Right lobe of liver (tissue), 6 donors: ENCODE data around the gene PTPRN2. TPM values are rescaled to one million over a fixed set of nuclear protein-coding genes. Genes with fewer than 3 reads are reported as not detected.
A peak's percentile ranks its signal among the peaks of the same experiment; 100 is the strongest.

Source experiments
- ATAC-seq, 4 donors: fragments of 200-7000 bp; cut with Tn5 transposase; one replicate each; pipeline ENCODE4 v1.9.1; 2020; ENCODE audit warnings: mild to moderate bottlenecking in 4 of 4, moderate library complexity in 4 of 4
- DNase-seq, 3 donors: peaks; one replicate each; pipeline ENCODE4 v3.0.0-alpha.2; 2020
- H3K27ac ChIP-seq, 3 donors: fragments of 200-600 bp; one replicate each; pipeline ENCODE4 v1.8.0; 2022
- H3K27me3 ChIP-seq, 2 donors: fragments of 200-600 bp; one replicate each; pipeline ENCODE4 v1.8.0; 2022
- H3K36me3 ChIP-seq, 4 donors: fragments of 200-600 bp; sonication (generic) in 1 of 4; one replicate each; pipeline versions ENCODE4 v1.5.1 to v1.8.0; 2017 to 2022; ENCODE audit warnings: control low read depth in 1 of 4
- H3K4me1 ChIP-seq, 4 donors: fragments of 200-600 bp; sonication (generic) in 1 of 4; one replicate each; pipeline versions ENCODE4 v1.5.1 to v1.8.0; 2017 to 2022; ENCODE audit warnings: control low read depth in 1 of 4
- H3K4me3 ChIP-seq, 3 donors: fragments of 200-600 bp; one replicate each; pipeline ENCODE4 v1.8.0; 2022
- H3K9me3 ChIP-seq, 4 donors: fragments of 200-600 bp; sonication (generic) in 1 of 4; one replicate each; pipeline versions ENCODE4 v1.5.1 to v1.8.0; 2017 to 2022; ENCODE audit warnings: control low read depth in 1 of 4
- POLR2A ChIP-seq: fragments of 450-650 bp; IDR thresholded peaks from one replicate; pipeline ENCODE4 v1.6.1; 2017; ENCODE audit warnings: antibody characterized with exemption, mild to moderate bottlenecking
- WGBS: methylation state at CpG from one replicate; pipeline ENCODE4 v1.1.6; 2018; ENCODE audit warnings: low coverage, low lambda C conversion rate; ENCODE audit not compliant: insufficient coverage; ENCODE audit errors: missing lambda C conversion rate; 5-methylcytosine and 5-hydroxymethylcytosine counted together
- intact Hi-C, 2 donors: fragments of 100-400 bp; cut with DNase I; formaldehyde crosslinking; loops; one replicate each; pipeline versions ENCODE4 v1.11.2 to v1.14.1; 2022
- total RNA-seq, 6 experiments: library from RNA; depleted of rRNA in 2 of 6; stranded (reverse); fragments of >200 nt in 2 of 6; fragmentation: NEBNext Ultra II Directional in 3 of 6; extraction: Animal tissue kit (Norgen Biotek cat#: 25700) in 3 of 6; gene quantifications; one replicate each; pipeline versions ENCODE4 v1.1.0 to v1.2.4, GENCODE V29; 2016 to 2023
- TF ChIP-seq, protein P1 (sequence below), 4 donors: fragments of 200-600 bp in 3 of 4; fragments of 450-650 bp in 1 of 4; IDR thresholded peaks; one replicate each; pipeline versions ENCODE4 v1.5.1 to v1.8.0; 2016 to 2022; ENCODE audit warnings: antibody characterized with exemption in 4 of 4, mild to moderate bottlenecking in 2 of 4
- donor health status: DM: no; HTN: yes; CAD: no.
- donor health status: DM: no; HTN: no; CAD: no.
- donor health status: DM: no; HTN: no; CAD: no.
- donor health status: DM: no; HTN: yes; CAD: no.
- donor health status: DM: no; HTN: yes; CAD: no.

Gene PTPRN2
- total RNA-seq, 6 experiments from 2014 or later = 0.15 to 0.87 (median 0.67) TPM

DNA sequence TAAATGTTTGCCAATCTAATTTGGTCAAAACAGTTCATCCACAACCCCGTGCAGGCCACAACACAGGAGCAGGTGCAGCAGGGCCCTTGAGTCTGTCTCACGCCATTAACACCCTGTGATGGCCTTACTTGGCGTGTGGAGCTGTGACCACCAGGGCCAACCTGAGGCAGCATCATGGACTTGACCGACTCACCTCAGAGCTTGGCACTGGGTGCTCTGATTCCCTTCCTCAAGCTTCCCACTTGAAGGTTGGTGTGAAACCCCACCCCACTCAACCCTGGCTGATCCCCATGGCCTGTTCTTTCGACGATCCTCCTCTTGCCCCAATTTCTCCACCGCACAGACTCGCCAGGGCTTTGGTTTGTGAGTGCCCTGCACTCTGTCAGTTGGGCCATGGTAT, 623.1 kb downstream of the PTPRN2 start:
- Histone ChIP-seq H3K27me3 (no peaks in the 10 kb centered on the region), H3K4me3 (no peak overlapping the region), H3K27ac (no peak overlapping the region), H3K9me3 (no peaks in the 10 kb centered on the region), H3K4me1 (no peaks in the 10 kb centered on the region), H3K36me3 (no peaks in the 10 kb centered on the region)
- ATAC-seq = no peak
- intact Hi-C loops = no loop called here
- 78% methylated on average over 5 of the region's 8 CpGs for WGBS
- no peak for DNase-seq
- TF ChIP-seq, protein P1, sequence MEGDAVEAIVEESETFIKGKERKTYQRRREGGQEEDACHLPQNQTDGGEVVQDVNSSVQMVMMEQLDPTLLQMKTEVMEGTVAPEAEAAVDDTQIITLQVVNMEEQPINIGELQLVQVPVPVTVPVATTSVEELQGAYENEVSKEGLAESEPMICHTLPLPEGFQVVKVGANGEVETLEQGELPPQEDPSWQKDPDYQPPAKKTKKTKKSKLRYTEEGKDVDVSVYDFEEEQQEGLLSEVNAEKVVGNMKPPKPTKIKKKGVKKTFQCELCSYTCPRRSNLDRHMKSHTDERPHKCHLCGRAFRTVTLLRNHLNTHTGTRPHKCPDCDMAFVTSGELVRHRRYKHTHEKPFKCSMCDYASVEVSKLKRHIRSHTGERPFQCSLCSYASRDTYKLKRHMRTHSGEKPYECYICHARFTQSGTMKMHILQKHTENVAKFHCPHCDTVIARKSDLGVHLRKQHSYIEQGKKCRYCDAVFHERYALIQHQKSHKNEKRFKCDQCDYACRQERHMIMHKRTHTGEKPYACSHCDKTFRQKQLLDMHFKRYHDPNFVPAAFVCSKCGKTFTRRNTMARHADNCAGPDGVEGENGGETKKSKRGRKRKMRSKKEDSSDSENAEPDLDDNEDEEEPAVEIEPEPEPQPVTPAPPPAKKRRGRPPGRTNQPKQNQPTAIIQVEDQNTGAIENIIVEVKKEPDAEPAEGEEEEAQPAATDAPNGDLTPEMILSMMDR (IDR thresholded peaks at IDR 0.05) = no peak
- no peak for TF ChIP-seq POLR2A

DNA sequence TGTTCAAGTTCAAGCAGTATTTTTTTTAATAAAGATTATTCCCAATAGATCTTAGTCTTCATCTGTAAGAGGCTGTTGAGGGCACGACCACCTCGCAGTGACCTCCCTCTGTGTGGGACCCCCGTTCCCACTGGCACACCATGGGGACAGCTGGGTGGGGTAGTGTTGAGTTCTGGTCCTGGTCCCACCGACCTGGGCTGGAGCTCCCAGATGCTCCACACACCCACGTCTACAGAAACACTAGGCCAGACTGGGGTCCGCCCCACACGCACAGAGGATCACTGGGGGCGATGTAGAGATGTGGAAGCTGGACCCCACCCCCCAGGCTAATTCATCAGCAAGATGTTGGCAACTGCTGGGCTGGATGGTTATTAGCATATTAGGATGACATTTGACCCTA, 623.6 kb downstream of the PTPRN2 start:
- ATAC-seq (no peak), DNase-seq (no peak)
- no peak overlapping the region for H3K27ac ChIP-seq
- H3K36me3 ChIP-seq = no peaks in the 10 kb centered on the region
- H3K4me1 ChIP-seq = no peaks in the 10 kb centered on the region
- 81% methylated on average over 6 of the region's 8 CpGs for WGBS
- no peak for TF ChIP-seq POLR2A
- TF ChIP-seq, protein P1 (IDR thresholded peaks at IDR 0.05) = no peak
- intact Hi-C loops = no loop called here
- H3K4me3 ChIP-seq = no peak overlapping the region
- H3K9me3 ChIP-seq = no peaks in the 10 kb centered on the region
- no peaks in the 10 kb centered on the region for H3K27me3 ChIP-seq

DNA sequence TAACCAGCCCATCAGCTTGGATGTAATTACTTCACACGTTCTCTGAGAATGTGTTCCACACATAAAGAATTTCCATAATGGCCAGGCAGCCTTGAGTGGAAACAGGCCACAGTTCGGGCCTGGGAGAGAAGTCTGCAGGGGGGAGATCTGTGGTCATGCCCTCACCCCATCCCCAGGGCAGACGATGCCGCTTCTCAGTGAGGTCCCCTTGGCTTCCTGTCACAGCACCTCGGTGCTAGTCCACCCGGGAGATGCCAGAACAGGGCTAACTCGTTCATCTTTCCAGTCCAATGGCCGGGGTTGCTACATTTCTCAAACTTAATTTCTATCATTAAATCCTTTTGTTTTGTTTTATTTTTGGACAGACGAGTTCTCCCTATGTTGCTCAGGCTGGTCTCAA, 624.1 kb downstream of the PTPRN2 start:
- 55% methylated on average over 7 of the region's 9 CpGs for WGBS
- Histone ChIP-seq H3K27ac (no peak overlapping the region), H3K27me3 (no peaks in the 10 kb centered on the region), H3K36me3 (no peaks in the 10 kb centered on the region), H3K9me3 (no peaks in the 10 kb centered on the region), H3K4me1 (no peaks in the 10 kb centered on the region), H3K4me3 (no peak overlapping the region)
- TF ChIP-seq, protein P1 (IDR thresholded peaks at IDR 0.05) = no peak
- TF ChIP-seq POLR2A = no peak
- DNase-seq (no peak), ATAC-seq (no peak)
- intact Hi-C loops = no loop called here

DNA sequence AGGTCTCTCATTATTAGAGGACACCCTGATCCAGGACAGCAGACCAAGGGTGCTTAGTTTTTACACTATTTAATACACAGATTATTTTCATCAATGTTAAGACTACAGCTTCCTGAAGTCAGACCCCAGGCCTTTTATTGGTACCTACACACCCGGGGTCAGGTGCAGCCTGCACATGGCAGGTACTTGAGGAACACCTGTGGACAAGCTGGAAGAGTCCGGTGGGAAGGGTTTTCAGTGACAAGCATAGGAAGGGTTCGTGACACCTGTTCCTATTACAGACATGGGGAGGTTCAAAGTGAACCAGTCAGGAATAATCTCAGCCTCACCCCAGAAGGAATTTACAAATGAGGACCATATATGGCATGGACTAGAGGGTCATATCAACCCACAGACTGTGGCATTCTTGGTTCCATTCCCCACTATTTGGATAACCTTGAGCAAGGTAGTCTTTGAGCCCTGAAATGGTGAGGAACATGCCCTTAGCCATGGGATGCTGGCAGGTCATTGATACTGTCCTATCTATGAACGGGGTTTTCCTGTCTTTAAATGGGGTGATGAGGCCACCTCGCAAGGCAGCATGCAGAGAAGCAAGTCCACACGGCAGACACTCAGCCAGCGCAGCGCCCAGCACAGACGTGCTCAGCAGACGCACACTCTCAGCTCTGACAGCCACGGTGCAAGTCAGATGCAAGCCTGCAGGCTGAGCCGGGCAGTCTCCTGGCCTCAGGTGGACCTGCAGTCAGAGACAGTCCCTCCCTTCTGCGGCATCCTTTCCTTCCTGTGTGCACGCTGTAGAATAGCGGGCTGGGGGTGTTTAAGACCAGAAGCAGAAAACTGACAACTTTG, 624.9 kb downstream of the PTPRN2 start:
- no peak overlapping the region for H3K27ac ChIP-seq
- no peak overlapping the region for H3K4me3 ChIP-seq
- no peaks in the 10 kb centered on the region for H3K4me1 ChIP-seq
- no peak for TF ChIP-seq POLR2A
- TF ChIP-seq, protein P1 (IDR thresholded peaks at IDR 0.05) = no peak
- intact Hi-C loops = no loop called here
- H3K27me3 ChIP-seq = no peaks in the 10 kb centered on the region
- no peaks in the 10 kb centered on the region for H3K9me3 ChIP-seq
- 42% methylated on average over 5 of the region's 15 CpGs for WGBS
- H3K36me3 ChIP-seq = no peaks in the 10 kb centered on the region
- ATAC-seq (no peak), DNase-seq (peak in 1 of 3 donors; percentile 18)
